ENCODE results near the gene CTSA.

The CTSA gene

GRCh38 chr20:45940053-45940452, 48.9 kb downstream of the CTSA start:
- no peak overlapping the region for H3K4me3 ChIP-seq (ENCODE audit: severe bottlenecking)
- H3K36me3 ChIP-seq (ENCODE audit: low read depth), result peaks cover 80% of the 10 kb centered on the region
- H3K27ac ChIP-seq (ENCODE audit: poor library complexity, severe bottlenecking), result no peak overlapping the region
- ATAC-seq (ENCODE audit: low read depth) (no peak), DNase-seq (ENCODE audit: low spot score) (no peak)
- H3K9me3 ChIP-seq (ENCODE audit: severe bottlenecking), result no peaks in the 10 kb centered on the region
- no peaks in the 10 kb centered on the region for H3K27me3 ChIP-seq (ENCODE audit: insufficient read depth, poor library complexity, severe bottlenecking)
- TF ChIP-seq CTCF (IDR thresholded peaks at IDR 0.05; ENCODE audit: poor library complexity, severe bottlenecking), result no peak
- peaks cover 6% of the 10 kb centered on the region for H3K4me1 ChIP-seq (ENCODE audit: insufficient read depth, poor library complexity, severe bottlenecking)

- no peak for DNase-seq (ENCODE audit: low spot score)
These were observed 49.3 kb downstream of the CTSA start for GRCh38 chr20:45940469-45940868.

GRCh38 chr20:45943613-45944012, 52.5 kb downstream of the CTSA start:
- DNase-seq (ENCODE audit: low spot score) (no peak), ATAC-seq (ENCODE audit: low read depth) (no peak)
- Histone ChIP-seq H3K27ac (ENCODE audit: poor library complexity, severe bottlenecking) (peak overlapping the region; percentile 23), H3K36me3 (ENCODE audit: low read depth) (peaks cover 98% of the 10 kb centered on the region), H3K9me3 (ENCODE audit: severe bottlenecking) (no peaks in the 10 kb centered on the region), H3K4me1 (ENCODE audit: insufficient read depth, poor library complexity, severe bottlenecking) (peaks cover 3% of the 10 kb centered on the region), H3K4me3 (ENCODE audit: severe bottlenecking) (no peak overlapping the region), H3K27me3 (ENCODE audit: insufficient read depth, poor library complexity, severe bottlenecking) (no peaks in the 10 kb centered on the region)
- TF ChIP-seq CTCF (IDR thresholded peaks at IDR 0.05; ENCODE audit: poor library complexity, severe bottlenecking), result no peak

More at GRCh38 chr20:45940469-45940868, 49.3 kb downstream of the CTSA start:
- Histone ChIP-seq H3K36me3 (ENCODE audit: low read depth) (peaks cover 85% of the 10 kb centered on the region), H3K4me1 (ENCODE audit: insufficient read depth, poor library complexity, severe bottlenecking) (peaks cover 6% of the 10 kb centered on the region), H3K9me3 (ENCODE audit: severe bottlenecking) (no peaks in the 10 kb centered on the region), H3K4me3 (ENCODE audit: severe bottlenecking) (no peak overlapping the region), H3K27ac (ENCODE audit: poor library complexity, severe bottlenecking) (no peak overlapping the region), H3K27me3 (ENCODE audit: insufficient read depth, poor library complexity, severe bottlenecking) (no peaks in the 10 kb centered on the region)
- no peak for ATAC-seq (ENCODE audit: low read depth)
- TF ChIP-seq CTCF (IDR thresholded peaks at IDR 0.05; ENCODE audit: poor library complexity, severe bottlenecking), result no peak

GRCh38 chr20:45944151-45944964, 53.2 kb downstream of the CTSA start:
- H3K27ac ChIP-seq (ENCODE audit: poor library complexity, severe bottlenecking), result peak overlapping the region; percentile 23
- TF ChIP-seq CTCF (IDR thresholded peaks at IDR 0.05; ENCODE audit: poor library complexity, severe bottlenecking), result no peak
- no peaks in the 10 kb centered on the region for H3K27me3 ChIP-seq (ENCODE audit: insufficient read depth, poor library complexity, severe bottlenecking)
- H3K4me3 ChIP-seq (ENCODE audit: severe bottlenecking), result no peak overlapping the region
- no peak for DNase-seq (ENCODE audit: low spot score)
- peaks cover 3% of the 10 kb centered on the region for H3K4me1 ChIP-seq (ENCODE audit: insufficient read depth, poor library complexity, severe bottlenecking)
- H3K36me3 ChIP-seq (ENCODE audit: low read depth), result peaks cover 98% of the 10 kb centered on the region
- ATAC-seq (ENCODE audit: low read depth), result peak; percentile 33
- H3K9me3 ChIP-seq (ENCODE audit: severe bottlenecking), result no peaks in the 10 kb centered on the region
